ENCODE results near the gene GRWD1. TPM values are rescaled to one million over a fixed set of nuclear protein-coding genes. Genes with fewer than 3 reads are reported as not detected.
A peak's percentile ranks its signal among the peaks of the same experiment; 100 is the strongest.

Gene GRWD1
- total RNA-seq, 4 donors from 2014 or later, result 15.1 to 33.1 (median 29.7) TPM

GRCh38 chr19:48498595-48499311, 53.0 kb downstream of the GRWD1 start:
- H3K4me1 ChIP-seq, result peaks cover 0 to 36% (median 11%) of the 10 kb centered on the region in 4 donors
- H3K27me3 ChIP-seq, result peaks cover 0 to 69% of the 10 kb centered on the region in 2 donors
- no peaks in the 10 kb centered on the region for H3K9me3 ChIP-seq
- no peak for TF ChIP-seq POLR2A (IDR thresholded peaks at IDR 0.05)
- TF ChIP-seq EP300 (IDR thresholded peaks at IDR 0.05), result no peak
- no peak for TF ChIP-seq CTCF (IDR thresholded peaks at IDR 0.05)
- H3K27ac ChIP-seq, result no peak overlapping the region
- DNase-seq (ENCODE audit: low spot score in 2 of 2), result no peak
- WGBS, 2 donors, result 30 to 40% methylated on average over 13 to 20 of the region's 59 CpGs
- no peaks in the 10 kb centered on the region for H3K36me3 ChIP-seq
- peak overlapping the region in 1 of 4 donors; percentile 12 for H3K4me3 ChIP-seq

GRCh38 chr19:48499316-48500090, 53.7 kb downstream of the GRWD1 start:
- Histone ChIP-seq H3K4me3 (peak overlapping the region in 1 of 4 donors; percentile 5), H3K4me1 (peaks cover 0 to 30% (median 8%) of the 10 kb centered on the region in 4 donors), H3K9me3 (no peaks in the 10 kb centered on the region), H3K27me3 (peaks cover 0 to 75% of the 10 kb centered on the region in 2 donors), H3K36me3 (no peaks in the 10 kb centered on the region), H3K27ac (no peak overlapping the region)
- TF ChIP-seq CTCF (IDR thresholded peaks at IDR 0.05), result no peak
- TF ChIP-seq EP300 (IDR thresholded peaks at IDR 0.05), result no peak
- TF ChIP-seq POLR2A (IDR thresholded peaks at IDR 0.05), result no peak
- 61 to 64% methylated on average over 16 to 32 of the region's 44 CpGs for WGBS, 2 donors
- no peak for DNase-seq (ENCODE audit: low spot score in 2 of 2)

- Histone ChIP-seq H3K27ac (no peak overlapping the region), H3K9me3 (no peaks in the 10 kb centered on the region), H3K27me3 (peaks cover 0 to 75% of the 10 kb centered on the region in 2 donors), H3K36me3 (no peaks in the 10 kb centered on the region), H3K4me3 (no peak overlapping the region), H3K4me1 (peaks cover 0 to 21% (median 8%) of the 10 kb centered on the region in 4 donors)
- no peak for DNase-seq (ENCODE audit: low spot score in 2 of 2)
- no peak for TF ChIP-seq POLR2A (IDR thresholded peaks at IDR 0.05)
- 58 to 68% methylated on average over 13 to 14 of the region's 32 CpGs for WGBS, 2 donors
Measured at GRCh38 chr19:48500830-48501493, 55.2 kb downstream of the GRWD1 start.

GRCh38 chr19:48501494-48502349, 55.9 kb downstream of the GRWD1 start:
- no peak overlapping the region for H3K4me3 ChIP-seq
- no peaks in the 10 kb centered on the region for H3K36me3 ChIP-seq
- no peaks in the 10 kb centered on the region for H3K9me3 ChIP-seq
- 2 to 3% methylated on average over 20 of the region's 20 CpGs for WGBS, 2 donors
- H3K4me1 ChIP-seq, result peaks cover 0 to 21% (median 8%) of the 10 kb centered on the region in 4 donors
- TF ChIP-seq POLR2A (IDR thresholded peaks at IDR 0.05) (no peak), EP300 (IDR thresholded peaks at IDR 0.05) (no peak), CTCF (IDR thresholded peaks at IDR 0.05) (no peak)
- H3K27me3 ChIP-seq, result peaks cover 0 to 73% of the 10 kb centered on the region in 2 donors
- no peak overlapping the region for H3K27ac ChIP-seq
- no peak for DNase-seq (ENCODE audit: low spot score in 2 of 2)
